H4 (cell line): ENCODE data around the gene SEC22C. TPM values are rescaled to one million over a fixed set of nuclear protein-coding genes. Genes with fewer than 3 reads are reported as not detected.
"Not testable (repeated sequence)": the region's sequence is repeated elsewhere in the genome, so short reads cannot be mapped to it uniquely, and the experiment has no call there.

ENCODE experiments used
- DNase-seq: peaks from one replicate; pipeline ENCODE4 v3.0.0-alpha.2; 2015; ENCODE audit warnings: low spot score
- total RNA-seq: library from RNA; depleted of rRNA; stranded (reverse); fragments of >200 nt; shearing (Covaris generic); gene quantifications from 2 replicates; pipeline ENCODE4 v1.2.3, GENCODE V29; 2014

The SEC22C gene
- total RNA-seq, 1 experiment from 2014 or later: 42.4 TPM

GRCh38 chr3:42581400-42581708 lies 413 bp downstream of the SEC22C start:
- no peak for DNase-seq

GRCh38 chr3:42579346-42579745 lies 2.4 kb downstream of the SEC22C start:
- DNase-seq: not testable (repeated sequence)

- no peak for DNase-seq
Measured at GRCh38 chr3:42578054-42578453, 3.7 kb downstream of the SEC22C start.

- no peak for DNase-seq
Measured at GRCh38 chr3:42575137-42575741, 6.5 kb downstream of the SEC22C start.

- DNase-seq: peak; percentile 8
Measured at GRCh38 chr3:42572278-42572677, 9.5 kb downstream of the SEC22C start.

GRCh38 chr3:42569593-42570142 lies 12.1 kb downstream of the SEC22C start:
- DNase-seq: no peak

GRCh38 chr3:42562047-42562907 lies 19.5 kb downstream of the SEC22C start:
- DNase-seq: no peak

GRCh38 chr3:42557854-42558253 lies 23.9 kb downstream of the SEC22C start:
- DNase-seq: no peak

GRCh38 chr3:42556817-42557216 lies 24.9 kb downstream of the SEC22C start:
- DNase-seq: not testable (repeated sequence)

GRCh38 chr3:42556089-42556632 lies 25.6 kb downstream of the SEC22C start:
- no peak for DNase-seq

- DNase-seq: no peak
Measured at GRCh38 chr3:42552830-42553229, 28.9 kb downstream of the SEC22C start.

- no peak for DNase-seq
Measured at GRCh38 chr3:42550250-42550649, 31.5 kb downstream of the SEC22C start.

- DNase-seq: no peak
Measured at GRCh38 chr3:42549131-42549530, 32.6 kb downstream of the SEC22C start.

GRCh38 chr3:42547401-42547945 lies 34.3 kb downstream of the SEC22C start:
- peak; percentile 29 for DNase-seq

GRCh38 chr3:42546691-42547213 lies 35.0 kb downstream of the SEC22C start:
- no peak for DNase-seq

GRCh38 chr3:42545284-42545900 lies 36.4 kb downstream of the SEC22C start:
- DNase-seq: no peak

- DNase-seq: peak; percentile 7
Measured at GRCh38 chr3:42544492-42545283, 37.1 kb downstream of the SEC22C start.

- DNase-seq: no peak
Measured at GRCh38 chr3:42541079-42541478, 40.7 kb downstream of the SEC22C start.

- DNase-seq: peak; percentile 18
Measured at GRCh38 chr3:42539871-42540714, 41.7 kb downstream of the SEC22C start.

- DNase-seq: no peak
Measured at GRCh38 chr3:42537350-42537749, 44.4 kb downstream of the SEC22C start.
